ENCODE measurements around the gene MMEL1.
"Not testable (repeated sequence)": the region's sequence is repeated elsewhere in the genome, so short reads cannot be mapped to it uniquely, and the experiment has no call there.

GRCh38 chr1:2550309-2550861 is 82.4 kb downstream of the MMEL1 start:
- TF ChIP-seq USF1 (IDR thresholded peaks at IDR 0.05; ENCODE audit: borderline replicate concordance, low read depth); CTCF (IDR thresholded peaks at IDR 0.05); MAX (IDR thresholded peaks at IDR 0.05; ENCODE audit: low read depth); JUND (IDR thresholded peaks at IDR 0.05): not testable (repeated sequence)
- TF ChIP-seq, protein P1, sequence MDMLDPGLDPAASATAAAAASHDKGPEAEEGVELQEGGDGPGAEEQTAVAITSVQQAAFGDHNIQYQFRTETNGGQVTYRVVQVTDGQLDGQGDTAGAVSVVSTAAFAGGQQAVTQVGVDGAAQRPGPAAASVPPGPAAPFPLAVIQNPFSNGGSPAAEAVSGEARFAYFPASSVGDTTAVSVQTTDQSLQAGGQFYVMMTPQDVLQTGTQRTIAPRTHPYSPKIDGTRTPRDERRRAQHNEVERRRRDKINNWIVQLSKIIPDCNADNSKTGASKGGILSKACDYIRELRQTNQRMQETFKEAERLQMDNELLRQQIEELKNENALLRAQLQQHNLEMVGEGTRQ (IDR thresholded peaks at IDR 0.05; ENCODE audit: borderline replicate concordance, low read depth, low read length), result not testable (repeated sequence)
